ENCODE data around the gene MVD.

MVD gene

DNA sequence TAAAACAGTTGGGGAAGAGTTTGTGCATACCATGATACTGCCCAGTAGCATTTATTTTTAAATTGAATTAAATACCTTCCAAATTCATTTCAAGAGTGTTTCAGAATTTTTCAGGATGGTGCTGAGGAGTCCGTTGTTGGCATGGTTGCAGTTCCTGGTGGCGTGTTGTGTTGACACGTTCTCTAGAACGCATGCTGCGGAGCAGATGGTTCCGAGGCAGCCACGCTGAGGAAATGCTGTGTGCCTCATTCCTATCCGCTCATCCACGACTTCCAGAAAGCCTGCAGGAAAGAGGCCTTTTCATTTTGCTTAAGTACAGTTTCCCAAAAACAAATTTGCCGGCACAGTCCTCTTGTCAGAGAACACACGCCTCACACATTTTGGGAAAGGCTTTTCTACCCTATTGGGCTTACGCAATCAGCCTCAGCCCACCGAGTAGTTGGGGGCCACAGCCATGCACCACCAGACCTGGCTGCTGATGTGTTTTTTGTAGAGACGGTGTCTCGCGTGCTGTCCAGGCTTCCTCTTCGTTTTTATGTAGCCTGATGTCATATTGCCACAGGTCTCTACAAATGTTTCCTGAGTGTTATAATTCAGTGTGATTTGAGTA, 56.6 kb downstream of the MVD start:
- no peak for DNase-seq (ENCODE audit: low read depth)

- no peak for DNase-seq (ENCODE audit: low read depth)
These were observed 57.4 kb downstream of the MVD start for GRCh38 chr16:88605186-88606147.

DNA sequence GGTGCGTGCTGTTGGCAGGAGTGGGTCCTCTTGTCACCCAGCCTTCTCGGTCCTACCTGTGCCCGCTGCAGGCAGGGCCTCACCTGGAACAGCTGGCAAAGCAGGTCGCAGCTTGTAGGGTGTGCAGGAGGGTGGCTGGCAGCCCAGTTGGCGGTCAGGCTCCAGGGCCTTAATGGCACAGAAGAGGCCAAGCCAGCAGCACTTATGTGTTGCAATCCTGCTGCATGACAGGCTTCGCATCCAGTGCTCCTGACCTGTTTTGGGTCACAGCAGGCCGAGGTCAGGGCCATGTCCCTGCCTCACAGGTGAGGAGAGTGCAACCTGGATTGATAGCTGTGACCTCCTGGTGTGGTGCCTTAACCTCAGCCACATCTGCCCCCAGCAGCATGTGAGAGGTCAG, 60.8 kb downstream of the MVD start:
- DNase-seq (ENCODE audit: low read depth), result no peak

Data from stromal cell of bone marrow (primary cell).